NCI-H1417 (cell line): ENCODE measurements around the gene MIS12.

ENCODE experiments used
- DNase-seq, 3 experiments: peaks; one replicate each; lab custom pipeline; 2025; lab: John Stamatoyannopoulos, UW

Gene MIS12

DNA sequence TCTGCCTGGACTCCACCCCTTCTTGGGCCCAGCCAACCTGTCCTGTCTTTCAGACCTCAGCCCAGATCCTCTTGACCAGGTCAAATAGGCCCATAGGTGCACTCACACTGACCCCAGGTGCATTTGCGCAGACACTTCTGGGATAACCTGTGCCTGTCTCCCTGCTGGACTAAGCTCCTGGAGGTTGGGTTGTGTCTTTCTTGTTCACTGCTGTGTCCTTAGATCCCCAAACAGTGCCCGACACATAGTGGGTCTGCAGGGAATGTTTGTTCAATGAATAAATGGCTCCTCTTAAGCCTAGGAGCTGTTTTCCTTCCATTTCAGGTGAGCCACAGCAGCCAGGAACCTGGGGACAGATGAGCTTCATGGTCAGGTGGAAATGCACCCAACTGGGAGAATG, 49.1 kb downstream of the MIS12 start:
- DNase-seq: no peak

DNA sequence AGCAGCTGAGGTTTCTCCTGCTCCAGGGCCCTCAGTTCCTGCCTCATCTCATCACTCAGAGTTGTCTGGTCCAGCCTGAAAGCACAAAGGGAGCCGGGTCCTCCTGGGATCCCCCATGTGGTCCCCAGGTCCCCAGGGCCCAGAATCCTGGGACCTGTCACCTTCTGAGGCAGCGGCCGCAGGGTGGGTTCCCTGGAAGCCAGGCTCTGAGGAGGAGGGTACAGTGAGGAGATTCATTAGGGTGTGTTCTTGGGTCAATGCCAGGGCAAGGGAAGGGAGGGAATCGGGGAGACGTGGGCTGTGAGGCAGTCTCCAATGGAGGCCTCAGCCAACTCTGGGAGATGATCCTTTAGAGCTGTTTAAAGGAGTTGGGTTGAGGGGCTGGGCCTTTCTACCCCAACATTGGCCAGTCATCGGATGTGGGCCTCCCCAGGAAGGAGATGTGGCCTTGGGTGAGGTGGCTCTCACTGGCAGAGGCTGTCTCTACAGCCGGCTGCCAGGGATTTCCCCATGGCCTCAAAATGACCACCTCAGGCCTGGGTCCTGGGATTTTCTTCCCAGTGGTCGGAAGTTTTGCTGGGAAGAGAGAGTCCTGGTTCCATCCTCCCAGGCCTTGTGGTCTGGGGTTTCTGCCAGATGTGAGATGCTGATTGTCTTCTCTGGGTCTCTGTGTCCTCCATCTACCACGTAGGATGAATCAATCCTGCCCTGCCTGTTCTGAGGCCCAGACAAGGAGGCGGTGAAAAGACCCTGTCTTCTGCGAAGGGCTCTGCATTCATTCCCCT, 50.7 kb downstream of the MIS12 start:
- no peak for DNase-seq

DNA sequence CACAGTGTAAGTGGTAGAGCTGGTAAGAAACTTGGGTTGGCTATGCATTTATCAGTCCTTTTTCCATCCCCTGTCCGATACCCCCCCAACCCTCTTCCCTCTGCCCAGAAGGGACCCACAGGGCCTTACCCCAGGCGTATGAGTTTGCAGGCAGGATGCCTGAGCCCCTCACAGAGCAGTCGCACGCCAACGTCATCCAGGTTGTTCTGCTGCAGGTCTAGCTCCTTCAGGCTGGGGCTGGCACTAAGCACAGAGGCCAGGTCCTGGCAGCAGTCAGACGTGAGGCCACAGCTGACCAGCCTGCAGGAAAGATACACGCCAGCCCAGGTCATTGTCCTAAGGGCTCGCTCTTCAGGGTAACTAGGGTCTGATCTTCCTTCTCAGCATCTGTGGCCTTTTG, 52.9 kb downstream of the MIS12 start:
- DNase-seq: no peak

DNA sequence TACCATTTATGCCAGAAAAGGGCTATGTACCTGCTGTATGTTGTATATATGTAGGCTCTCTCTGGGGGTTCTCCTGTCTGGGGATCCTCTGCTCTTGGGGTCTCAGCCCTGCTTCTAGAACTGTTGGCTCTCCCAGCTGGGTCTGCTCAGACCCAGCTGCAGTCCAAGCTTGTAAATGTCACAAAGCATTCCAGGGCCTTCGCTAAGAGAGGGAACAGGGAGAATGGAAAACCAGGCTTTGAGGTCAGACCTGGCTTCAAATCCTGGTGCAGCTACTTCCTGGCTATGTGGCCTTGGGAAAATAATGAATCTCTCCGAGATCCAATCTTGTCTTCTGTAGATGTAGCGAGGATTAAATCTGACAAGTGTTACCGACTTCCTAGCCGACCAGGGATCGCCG, 54.0 kb downstream of the MIS12 start:
- no peak for DNase-seq
